ENCODE measurements around the gene SSC5D. TPM values are rescaled to one million over a fixed set of nuclear protein-coding genes. Genes with fewer than 3 reads are reported as not detected.

The SSC5D gene
- polyA plus RNA-seq, 1 experiment, result 2.1 TPM

DNA sequence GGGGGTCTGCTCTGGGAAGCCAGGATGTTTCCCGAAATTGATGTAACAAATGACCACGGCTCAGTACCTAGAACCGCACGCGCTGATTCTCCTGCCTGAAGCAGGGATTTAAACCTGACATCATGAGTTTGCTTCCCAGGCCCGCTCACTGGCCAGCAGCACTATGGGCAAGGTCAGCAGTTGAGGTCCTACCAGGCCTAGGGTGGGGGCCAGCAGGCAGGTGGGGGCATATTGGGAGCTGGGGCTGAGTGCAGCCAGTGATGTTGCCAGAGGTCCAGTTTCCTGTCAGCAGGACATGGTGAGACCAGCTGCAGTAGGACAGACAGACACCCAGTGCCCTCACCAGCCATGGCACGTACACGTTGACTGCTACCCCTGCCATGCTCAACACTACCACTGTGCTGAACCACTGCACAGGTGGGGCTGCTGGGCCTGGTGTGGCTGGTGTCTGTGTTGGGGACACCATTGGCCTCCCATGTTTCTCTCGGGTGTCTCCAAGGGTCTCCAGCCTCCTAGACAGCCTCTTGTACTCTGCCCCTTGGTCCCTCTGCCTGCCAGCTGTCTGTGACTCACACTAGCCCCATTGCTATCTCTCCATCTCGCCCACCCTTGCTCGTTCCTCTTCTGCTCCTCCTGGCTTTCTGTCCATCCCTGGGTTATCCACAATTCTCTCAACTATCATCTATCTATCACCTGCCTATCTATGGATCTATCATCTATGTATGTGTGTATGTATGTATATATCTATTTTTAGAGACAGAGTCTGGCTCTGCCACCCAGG is 22.6 kb upstream of the SSC5D start:
- H3K27ac ChIP-seq (ENCODE audit: low read depth, low read length), result no peak overlapping the region
- DNase-seq (ENCODE audit: low read depth, low spot score), result no peak
- CTCF ChIA-PET, result interaction anchor here (2.4 to 4.0 kb wide), 3 partner anchors 39 to 325 kb away, joined by 19 to 144 read pairs (median 19); no protein-coding TSS in a partner anchor
- no peak overlapping the region for H3K4me3 ChIP-seq (ENCODE audit: low read depth, low read length)
- H3K9me3 ChIP-seq (ENCODE audit: control insufficient read depth, insufficient read depth, low read length), result no peaks in the 10 kb centered on the region
- TF ChIP-seq, protein P1, sequence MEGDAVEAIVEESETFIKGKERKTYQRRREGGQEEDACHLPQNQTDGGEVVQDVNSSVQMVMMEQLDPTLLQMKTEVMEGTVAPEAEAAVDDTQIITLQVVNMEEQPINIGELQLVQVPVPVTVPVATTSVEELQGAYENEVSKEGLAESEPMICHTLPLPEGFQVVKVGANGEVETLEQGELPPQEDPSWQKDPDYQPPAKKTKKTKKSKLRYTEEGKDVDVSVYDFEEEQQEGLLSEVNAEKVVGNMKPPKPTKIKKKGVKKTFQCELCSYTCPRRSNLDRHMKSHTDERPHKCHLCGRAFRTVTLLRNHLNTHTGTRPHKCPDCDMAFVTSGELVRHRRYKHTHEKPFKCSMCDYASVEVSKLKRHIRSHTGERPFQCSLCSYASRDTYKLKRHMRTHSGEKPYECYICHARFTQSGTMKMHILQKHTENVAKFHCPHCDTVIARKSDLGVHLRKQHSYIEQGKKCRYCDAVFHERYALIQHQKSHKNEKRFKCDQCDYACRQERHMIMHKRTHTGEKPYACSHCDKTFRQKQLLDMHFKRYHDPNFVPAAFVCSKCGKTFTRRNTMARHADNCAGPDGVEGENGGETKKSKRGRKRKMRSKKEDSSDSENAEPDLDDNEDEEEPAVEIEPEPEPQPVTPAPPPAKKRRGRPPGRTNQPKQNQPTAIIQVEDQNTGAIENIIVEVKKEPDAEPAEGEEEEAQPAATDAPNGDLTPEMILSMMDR (IDR thresholded peaks at IDR 0.05; ENCODE audit: low read depth, low read length), result no peak
- peaks cover 3% of the 10 kb centered on the region for H3K27me3 ChIP-seq (ENCODE audit: control insufficient read depth, insufficient read depth, low read length)
- POLR2A ChIA-PET, result no interaction called here

DNA sequence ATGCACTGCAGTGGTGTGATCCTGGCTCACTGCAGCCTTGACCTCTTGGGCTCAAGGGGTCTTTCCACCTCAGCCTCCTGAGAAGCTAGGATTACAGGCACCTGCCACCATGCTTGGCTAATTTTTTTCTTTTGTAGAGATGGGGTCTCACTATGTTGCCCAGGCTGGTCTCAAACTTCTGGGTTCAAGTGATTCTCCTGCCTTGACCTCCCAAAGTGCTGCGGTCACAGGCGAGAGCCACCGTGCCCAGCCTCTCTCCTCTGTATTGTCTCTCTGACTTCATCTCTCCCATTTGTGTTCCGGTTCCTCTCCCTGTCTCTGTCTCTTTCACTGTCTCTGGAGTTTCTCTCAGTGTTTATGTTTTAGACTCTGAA is 22.0 kb upstream of the SSC5D start:
- TF ChIP-seq, protein P1 (IDR thresholded peaks at IDR 0.05; ENCODE audit: low read depth, low read length), result no peak
- H3K9me3 ChIP-seq (ENCODE audit: control insufficient read depth, insufficient read depth, low read length), result no peaks in the 10 kb centered on the region
- ChIA-PET CTCF (interaction anchor here (2.1 to 4.0 kb wide), 7 partner anchors 12 to 325 kb away, joined by 17 to 144 read pairs (median 26); partner anchors contain the start of genes NAT14, SSC5D, ZNF628 and ZNF865), POLR2A (no interaction called here)
- DNase-seq (ENCODE audit: low read depth, low spot score), result no peak
- peaks cover 3% of the 10 kb centered on the region for H3K27me3 ChIP-seq (ENCODE audit: control insufficient read depth, insufficient read depth, low read length)
- H3K4me3 ChIP-seq (ENCODE audit: low read depth, low read length), result no peak overlapping the region
- H3K27ac ChIP-seq (ENCODE audit: low read depth, low read length), result no peak overlapping the region

DNA sequence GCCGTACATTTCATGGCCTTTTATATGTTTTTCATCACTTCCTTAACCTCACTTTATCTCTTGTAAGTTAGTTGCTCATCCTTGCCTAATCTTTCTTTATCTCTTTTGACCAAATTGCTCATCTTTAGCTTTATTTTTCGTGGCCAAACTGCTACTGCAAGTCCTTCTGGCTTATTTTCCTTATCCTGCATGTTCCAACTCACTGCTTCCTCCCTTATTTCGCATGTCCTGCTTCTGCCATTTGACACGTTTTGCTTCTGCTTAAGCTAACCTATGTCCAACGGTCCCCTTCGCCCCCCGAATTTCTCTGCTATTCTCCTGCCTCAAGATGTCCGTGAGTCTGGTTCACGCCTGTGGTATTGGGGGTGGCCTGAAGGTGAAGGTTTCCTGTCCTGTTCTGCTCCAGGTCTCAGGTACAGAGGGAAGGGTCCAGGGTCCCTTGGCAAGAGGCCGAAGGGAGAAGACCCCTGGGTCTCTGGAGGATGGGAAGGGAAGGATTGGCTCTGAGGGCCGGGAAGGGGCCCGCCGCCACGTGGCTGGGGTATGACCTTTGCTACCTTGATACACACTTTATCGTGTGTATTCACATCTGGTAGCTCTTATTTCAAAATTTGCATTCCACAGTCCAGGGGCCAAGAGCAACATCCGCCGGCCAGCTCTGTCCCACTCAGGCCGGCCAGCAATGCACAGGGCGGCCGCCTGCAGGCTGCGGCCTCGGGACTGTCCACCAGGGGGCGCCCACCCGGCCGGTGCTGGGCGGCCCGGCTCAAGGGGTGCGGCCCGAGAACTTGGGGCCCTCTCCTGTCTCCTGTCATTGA is 20.8 kb upstream of the SSC5D start:
- POLR2A ChIA-PET, result interaction anchor here (0.6 to 1.7 kb wide), 5 partner anchors 9 to 60 kb away, joined by 3 to 6 read pairs (median 5); partner anchors contain the start of genes UBE2S and ZNF628
- H3K27me3 ChIP-seq (ENCODE audit: control insufficient read depth, insufficient read depth, low read length), result peaks cover 3% of the 10 kb centered on the region

DNA sequence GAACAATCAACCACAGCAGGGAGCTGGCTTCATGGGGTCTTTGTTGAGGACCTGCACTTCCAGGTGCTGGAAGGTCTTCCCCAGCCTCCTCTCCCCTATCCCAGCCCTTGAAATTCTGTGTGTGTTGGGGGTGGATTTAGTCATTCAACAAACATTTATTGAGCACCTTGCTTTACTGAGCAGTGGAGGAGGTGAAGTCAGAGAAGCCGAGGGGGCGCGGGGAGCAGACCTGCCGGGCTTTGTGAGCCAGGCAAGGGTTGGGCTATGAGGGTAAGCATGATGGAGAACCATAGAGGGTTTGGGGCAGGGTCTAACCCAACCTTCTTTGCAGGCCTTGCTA is 20.2 kb upstream of the SSC5D start:
- CTCF ChIA-PET, result interaction anchor here (0.5 to 4.0 kb wide), 43 partner anchors 9 to 380 kb away, joined by 3 to 144 read pairs (median 7); partner anchors contain the start of genes DNAAF3, NAT14, PPP6R1 and SSC5D
- Histone ChIP-seq H3K9me3 (ENCODE audit: control insufficient read depth, insufficient read depth, low read length) (no peaks in the 10 kb centered on the region), H3K4me3 (ENCODE audit: low read depth, low read length) (no peak overlapping the region), H3K27ac (ENCODE audit: low read depth, low read length) (no peak overlapping the region), H3K27me3 (ENCODE audit: control insufficient read depth, insufficient read depth, low read length) (peaks cover 3% of the 10 kb centered on the region)
- POLR2A ChIA-PET, result interaction anchor here (1.0 to 1.7 kb wide), 4 partner anchors 8 to 60 kb away, joined by 3 to 6 read pairs (median 6); partner anchors contain the start of genes UBE2S and ZNF628
- no peak for DNase-seq (ENCODE audit: low read depth, low spot score)
- TF ChIP-seq, protein P1 (IDR thresholded peaks at IDR 0.05; ENCODE audit: low read depth, low read length), result no peak

More for the DNA sequence above, 20.8 kb upstream of the SSC5D start:
- CTCF ChIA-PET, result interaction anchor here (0.5 to 4.0 kb wide), 59 partner anchors 9 to 986 kb away, joined by 3 to 144 read pairs (median 6); partner anchors contain the start of genes DNAAF3, FIZ1, NAT14 and PPP6R1
- no peak for DNase-seq (ENCODE audit: low read depth, low spot score)
- H3K4me3 ChIP-seq (ENCODE audit: low read depth, low read length), result no peak overlapping the region
- H3K9me3 ChIP-seq (ENCODE audit: control insufficient read depth, insufficient read depth, low read length), result no peaks in the 10 kb centered on the region
- TF ChIP-seq, protein P1 (IDR thresholded peaks at IDR 0.05; ENCODE audit: low read depth, low read length), result peak; percentile 90
- H3K27ac ChIP-seq (ENCODE audit: low read depth, low read length), result no peak overlapping the region
